ENCODE measurements around the gene CTSF. TPM values are rescaled to one million over a fixed set of nuclear protein-coding genes. Genes with fewer than 3 reads are reported as not detected.

CTSF gene
- total and polyA plus RNA-seq, 12 donors, result 17.1 to 75.5 (median 48.5) TPM

DNA sequence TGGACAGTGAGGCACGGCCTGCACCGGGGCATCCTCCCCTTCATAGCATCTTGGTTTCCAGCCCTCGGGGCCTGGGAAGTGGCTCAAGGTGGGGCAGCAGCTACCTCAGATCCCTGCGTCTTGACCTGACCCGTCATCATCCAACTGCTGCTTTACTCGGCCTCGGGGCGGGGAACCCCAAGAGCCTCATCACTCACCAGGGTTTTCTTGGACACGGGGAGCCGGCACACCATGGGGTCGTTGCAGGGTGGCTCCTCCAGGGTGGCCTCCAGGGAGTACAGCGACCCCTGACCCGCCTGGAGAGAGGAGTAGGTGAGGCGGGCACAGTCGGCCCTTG lies 651 bp downstream of the CTSF start:
- no peak for DNase-seq
- Histone ChIP-seq H3K27me3 (peaks cover 0 to 22% (median 0%) of the 10 kb centered on the region in 7 donors), H3K4me3 (peak overlapping the region; percentile 41 to 94 (median 70)), H3K4me1 (peaks cover 3 to 14% (median 13%) of the 10 kb centered on the region in 9 donors), H3K9me3 (no peaks in the 10 kb centered on the region), H3K27ac (peak overlapping the region in 4 of 10 donors; percentile 17 to 61 (median 51)), H3K36me3 (peaks cover 0 to 26% (median 0%) of the 10 kb centered on the region in 9 donors)
- TF ChIP-seq CTCF (IDR thresholded peaks at IDR 0.05), result no peak
- intact Hi-C loops (cut with DNase I), result loop anchor here in 1 of 10 donors (2.0 kb wide), 1 partner anchor 21 kb away; the partner anchor contains the start of genes ACTN3 and ZDHHC24
- 50 to 55% methylated on average over 13 to 15 of the region's 15 CpGs for WGBS, 2 donors
- ATAC-seq, result peak in 2 of 8 donors; percentile 4 to 16

DNA sequence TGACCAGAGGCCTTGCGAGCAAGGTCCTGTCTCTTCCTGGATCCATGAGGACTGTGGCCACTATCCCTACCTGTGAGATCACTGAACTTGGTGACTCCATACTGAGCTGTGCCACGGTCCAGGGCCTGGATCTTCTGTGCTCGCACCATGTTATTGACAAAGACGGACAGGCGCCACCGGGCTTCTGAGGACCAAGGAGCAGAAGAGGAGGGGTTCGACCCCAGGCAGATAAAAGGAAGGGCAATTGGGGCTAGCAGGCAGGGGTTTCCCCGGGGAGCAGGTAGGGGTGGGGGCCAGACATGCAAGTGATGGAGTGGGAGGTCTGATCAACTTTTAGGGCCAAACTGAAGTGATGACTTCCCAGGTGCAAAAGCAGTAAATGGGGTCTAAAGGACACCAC lies 2.2 kb downstream of the CTSF start:
- H3K9me3 ChIP-seq, result no peaks in the 10 kb centered on the region
- intact Hi-C loops (cut with DNase I), result no loop called here
- WGBS, 2 donors, result 93 to 96% methylated on average over 8 of the region's 8 CpGs
- H3K27ac ChIP-seq, result no peak overlapping the region
- no peak for TF ChIP-seq CTCF (IDR thresholded peaks at IDR 0.05)
- peaks cover 0 to 32% (median 0%) of the 10 kb centered on the region in 9 donors for H3K36me3 ChIP-seq
- ATAC-seq (no peak), DNase-seq (no peak)
- peaks cover 0 to 22% (median 0%) of the 10 kb centered on the region in 7 donors for H3K27me3 ChIP-seq
- peaks cover 3 to 14% (median 13%) of the 10 kb centered on the region in 9 donors for H3K4me1 ChIP-seq
- H3K4me3 ChIP-seq, result no peak overlapping the region

- DNase-seq, result no peak
- H3K36me3 ChIP-seq, result peaks cover 0 to 32% (median 0%) of the 10 kb centered on the region in 9 donors
- intact Hi-C loops (cut with DNase I), result no loop called here
- H3K4me1 ChIP-seq, result peaks cover 3 to 14% (median 13%) of the 10 kb centered on the region in 9 donors
- WGBS, 2 donors, result 85 to 89% methylated on average over 5 of the region's 5 CpGs
- no peak for ATAC-seq
- peaks cover 0 to 22% (median 0%) of the 10 kb centered on the region in 7 donors for H3K27me3 ChIP-seq
- H3K27ac ChIP-seq, result no peak overlapping the region
- no peaks in the 10 kb centered on the region for H3K9me3 ChIP-seq
- no peak overlapping the region for H3K4me3 ChIP-seq
- no peak for TF ChIP-seq CTCF (IDR thresholded peaks at IDR 0.05)
These were observed 3.4 kb downstream of the CTSF start for GRCh38 chr11:66564984-66565383.

DNA sequence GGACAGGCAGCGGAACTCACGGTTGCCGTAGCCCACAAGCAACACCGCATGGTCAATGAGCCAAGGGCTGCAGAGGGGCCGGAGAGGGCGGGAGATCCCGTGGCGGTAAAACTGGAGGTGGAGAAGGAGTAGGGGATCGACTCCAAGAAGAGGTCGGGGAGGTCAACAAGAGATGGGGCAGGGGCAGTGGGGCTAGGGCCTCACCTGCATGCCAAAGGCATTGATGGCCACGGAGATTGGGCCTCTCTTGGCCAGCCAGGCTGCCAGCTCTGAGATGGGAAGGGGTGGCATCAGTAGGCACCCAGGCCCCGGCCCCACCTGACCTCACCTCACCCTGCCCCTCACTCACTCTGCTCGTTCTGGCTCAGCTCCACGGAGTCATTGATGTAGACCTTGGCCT lies 3.9 kb downstream of the CTSF start:
- peaks cover 3 to 14% (median 13%) of the 10 kb centered on the region in 9 donors for H3K4me1 ChIP-seq
- H3K27ac ChIP-seq, result no peak overlapping the region
- 90 to 92% methylated on average over 14 of the region's 14 CpGs for WGBS, 2 donors
- H3K4me3 ChIP-seq, result no peak overlapping the region
- DNase-seq (no peak), ATAC-seq (no peak)
- peaks cover 0 to 22% (median 0%) of the 10 kb centered on the region in 7 donors for H3K27me3 ChIP-seq
- H3K36me3 ChIP-seq, result peaks cover 0 to 32% (median 0%) of the 10 kb centered on the region in 9 donors
- no peaks in the 10 kb centered on the region for H3K9me3 ChIP-seq
- TF ChIP-seq CTCF (IDR thresholded peaks at IDR 0.05), result no peak
- intact Hi-C loops (cut with DNase I), result no loop called here

Measured in heart right ventricle (tissue), 16 donors.